ENCODE data around the gene DHRS7.

DHRS7 gene, protein sequence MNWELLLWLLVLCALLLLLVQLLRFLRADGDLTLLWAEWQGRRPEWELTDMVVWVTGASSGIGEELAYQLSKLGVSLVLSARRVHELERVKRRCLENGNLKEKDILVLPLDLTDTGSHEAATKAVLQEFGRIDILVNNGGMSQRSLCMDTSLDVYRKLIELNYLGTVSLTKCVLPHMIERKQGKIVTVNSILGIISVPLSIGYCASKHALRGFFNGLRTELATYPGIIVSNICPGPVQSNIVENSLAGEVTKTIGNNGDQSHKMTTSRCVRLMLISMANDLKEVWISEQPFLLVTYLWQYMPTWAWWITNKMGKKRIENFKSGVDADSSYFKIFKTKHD

DNA sequence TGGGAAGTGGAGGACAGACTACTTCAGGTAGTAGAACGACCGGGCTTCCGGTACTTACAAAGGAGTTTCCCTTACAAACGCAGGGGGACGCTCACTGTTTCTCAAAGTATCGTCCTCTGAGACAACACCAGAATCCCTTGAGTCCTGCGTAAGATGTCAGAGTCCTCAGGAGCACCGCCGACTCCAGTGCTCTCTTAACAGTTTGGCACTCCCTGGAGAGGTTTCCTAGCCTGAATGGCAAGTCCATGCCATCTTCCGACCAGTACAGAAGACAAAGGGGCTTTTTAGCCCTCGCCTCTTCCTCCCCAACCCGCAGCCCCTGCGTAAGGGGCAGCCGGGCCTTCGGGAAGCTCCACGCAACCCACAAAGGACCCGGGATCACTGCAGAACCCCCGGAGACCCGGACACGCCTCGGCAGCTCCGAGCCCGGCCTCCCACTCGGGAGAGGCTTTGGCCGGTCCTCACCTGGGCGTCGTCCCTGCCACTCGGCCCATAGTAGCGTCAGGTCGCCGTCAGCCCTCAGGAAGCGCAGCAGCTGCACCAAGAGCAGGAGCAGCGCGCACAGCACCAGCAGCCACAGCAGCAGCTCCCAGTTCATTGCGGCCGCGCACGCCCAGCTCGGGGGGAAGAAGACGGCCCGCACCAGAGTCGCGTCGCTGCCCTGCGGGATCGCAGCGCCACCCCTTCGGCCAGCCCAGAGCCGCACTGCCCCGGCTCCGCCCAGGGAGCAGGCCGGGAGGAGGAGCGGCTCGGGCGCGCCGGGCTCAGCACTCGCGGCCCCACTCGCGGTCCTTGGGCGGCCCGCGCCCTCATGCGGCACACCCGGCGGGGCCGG, at the start of gene DHRS7:
Gene DHRS7 (minus strand): TSS at position 687 of the 835 bp plus-strand sequence. CDS start 89 bp downstream, at position 598.
- DNase-seq = peak; percentile 75

DNA sequence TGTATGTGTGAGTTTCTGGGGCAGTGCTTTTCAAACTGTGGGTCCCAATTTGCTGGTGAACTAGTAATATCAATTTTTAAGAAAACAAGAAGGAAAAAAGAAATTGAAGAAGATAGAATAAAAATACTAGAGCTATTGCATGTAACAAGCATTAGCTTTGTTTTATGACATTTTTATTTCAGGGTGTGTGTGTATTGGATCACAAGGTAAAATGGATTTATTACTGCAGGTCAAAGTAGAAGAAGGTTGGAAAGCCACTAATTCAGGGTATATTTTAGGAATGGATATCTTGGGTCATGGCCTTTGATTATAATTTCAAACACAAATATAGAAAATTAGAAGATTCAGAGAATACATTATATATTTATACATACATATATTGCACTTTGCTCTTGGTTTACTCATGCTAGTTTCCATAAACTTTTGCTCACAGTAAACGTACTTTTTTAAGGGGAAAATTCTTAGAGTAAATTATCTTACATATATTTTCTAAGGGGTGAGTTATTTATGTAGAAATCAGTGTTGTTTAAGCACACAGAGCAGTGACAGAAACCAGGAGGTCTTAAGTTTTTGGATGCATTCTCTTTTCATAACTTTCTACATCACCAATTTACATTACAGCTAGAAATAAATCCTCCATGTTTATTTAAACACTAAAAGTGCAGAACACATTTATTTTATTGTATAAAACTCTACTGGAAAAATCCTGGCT, 49.4 kb upstream of the DHRS7 start:
- DNase-seq = no peak

DNA sequence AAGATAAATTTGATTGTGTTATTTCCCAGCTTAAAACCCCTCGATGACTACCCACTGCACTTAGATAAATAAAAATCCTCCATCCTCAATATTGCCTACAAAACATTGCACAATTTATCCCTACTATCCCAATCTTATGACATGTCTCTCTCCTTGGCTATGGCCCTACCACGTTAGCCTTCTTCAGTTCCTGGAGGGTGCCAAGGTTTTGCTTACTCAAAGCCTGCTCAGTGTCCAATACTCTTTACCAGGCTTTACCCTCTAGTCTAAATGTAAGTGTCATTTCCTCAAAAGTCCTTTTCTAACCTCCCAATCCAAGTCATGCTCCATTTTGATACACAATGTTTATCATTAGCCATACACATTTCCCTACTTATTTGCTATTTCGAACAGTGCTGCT, 48.8 kb upstream of the DHRS7 start:
- no peak for DNase-seq

DNA sequence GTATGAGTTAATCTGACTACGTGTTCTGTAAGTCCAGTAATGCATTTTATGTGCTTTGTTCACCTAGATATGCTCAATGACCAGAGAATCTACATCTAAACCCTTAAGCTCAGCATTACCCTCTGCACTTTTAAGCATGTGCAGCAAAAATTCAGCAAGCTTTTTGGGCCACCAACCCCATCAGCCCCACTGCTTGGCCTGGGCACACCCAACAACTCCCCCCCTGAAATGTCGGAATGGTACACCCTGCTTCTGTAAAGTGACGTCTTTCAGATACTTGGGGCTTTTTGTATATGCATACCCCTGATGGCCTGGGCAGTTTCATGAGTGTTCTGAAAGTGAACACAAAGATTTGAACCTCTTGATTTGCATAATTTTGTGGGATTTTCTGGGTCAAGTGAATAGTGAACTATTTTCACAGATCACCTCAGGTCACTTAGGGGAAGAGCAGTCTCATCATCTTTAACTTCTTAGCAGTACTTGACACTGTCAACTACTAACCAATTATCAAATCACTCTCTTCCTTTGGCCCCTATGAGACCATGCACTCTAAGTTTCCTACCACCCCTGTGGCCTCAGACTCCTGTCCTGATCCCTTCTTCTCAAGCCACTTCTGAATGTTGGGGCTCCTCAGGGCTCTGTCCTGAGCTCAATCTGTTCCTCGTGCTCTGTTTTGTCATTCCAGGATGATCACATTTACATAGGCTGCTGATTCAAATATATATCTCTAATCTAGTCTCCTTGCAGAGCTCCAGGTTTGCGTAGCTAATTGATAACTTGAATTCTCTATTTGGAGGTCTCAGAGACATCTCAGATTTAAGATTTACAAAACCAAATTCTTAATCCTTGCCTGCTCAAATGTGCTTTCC, 47.5 kb upstream of the DHRS7 start:
- no peak for DNase-seq

DNA sequence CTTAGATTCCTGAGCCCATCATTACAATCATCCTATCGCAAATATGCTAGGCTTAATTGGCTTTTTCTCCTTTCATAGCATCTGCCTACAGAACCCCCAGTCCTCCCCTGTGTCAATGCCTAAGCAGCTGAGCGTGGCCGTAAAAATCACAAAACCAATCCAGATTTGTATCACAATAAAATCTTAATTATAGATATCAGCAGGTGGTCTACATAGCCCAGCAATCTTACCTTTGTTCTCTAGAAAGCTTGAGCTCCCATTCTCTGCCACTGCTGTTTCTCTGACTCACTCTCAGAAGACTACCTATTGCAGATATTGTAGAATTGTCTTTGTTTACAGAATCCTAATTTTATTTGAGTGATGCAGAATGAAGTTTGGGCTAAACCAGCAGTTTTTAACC, 46.0 kb upstream of the DHRS7 start:
- no peak for DNase-seq

DNA sequence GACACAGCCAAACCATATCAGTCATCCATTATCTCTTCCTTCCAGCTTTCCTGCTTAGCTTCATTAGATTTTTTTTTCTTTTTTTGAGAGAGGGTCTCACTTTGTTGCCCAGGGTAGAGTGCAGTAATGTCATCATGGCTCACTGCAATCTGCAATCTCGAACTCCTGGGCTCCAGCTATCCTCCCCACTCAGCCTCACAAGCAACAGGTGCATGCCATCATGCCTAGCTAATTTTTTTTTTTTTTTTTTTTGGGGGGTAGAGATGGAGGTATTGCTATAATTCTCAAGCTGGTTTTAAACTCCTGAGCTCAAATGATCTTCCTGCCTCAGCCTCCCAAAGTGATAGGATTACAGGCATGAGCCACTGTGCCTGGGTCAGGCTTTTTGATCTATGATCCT, 45.5 kb upstream of the DHRS7 start:
- DNase-seq = no peak

DNA sequence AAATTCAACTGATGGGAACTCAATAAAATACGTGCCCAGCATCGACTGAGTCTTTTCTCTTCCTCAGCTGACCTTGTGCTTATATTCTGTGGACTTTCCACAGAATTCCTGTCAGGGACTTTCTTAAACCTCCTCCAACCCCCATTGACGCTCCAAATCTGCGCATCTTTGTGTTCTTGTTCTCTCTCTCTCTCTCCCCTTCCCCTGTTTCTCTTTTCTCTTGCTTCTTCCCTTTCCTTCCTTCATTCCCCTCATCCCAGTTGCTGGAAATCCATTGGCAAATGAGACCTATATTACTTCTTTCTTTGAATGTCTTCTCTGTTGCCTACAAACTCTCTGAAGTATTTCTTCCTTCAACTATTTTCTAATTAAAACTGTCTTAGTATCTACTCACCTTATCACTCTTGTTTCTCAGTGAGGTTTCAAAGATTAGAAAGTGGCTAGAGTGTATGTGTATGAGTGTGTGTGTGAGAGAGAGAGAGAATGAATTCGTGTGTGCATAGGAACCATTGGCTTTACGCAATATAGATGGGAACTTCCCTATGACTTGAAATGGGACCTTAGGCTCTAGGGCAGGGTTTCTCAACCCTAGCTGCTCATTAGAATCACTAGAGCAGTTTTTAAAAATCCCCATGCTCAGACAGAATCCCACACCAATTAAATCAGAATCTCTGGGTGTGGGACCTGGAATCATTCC, 41.8 kb upstream of the DHRS7 start:
- DNase-seq = no peak

DNA sequence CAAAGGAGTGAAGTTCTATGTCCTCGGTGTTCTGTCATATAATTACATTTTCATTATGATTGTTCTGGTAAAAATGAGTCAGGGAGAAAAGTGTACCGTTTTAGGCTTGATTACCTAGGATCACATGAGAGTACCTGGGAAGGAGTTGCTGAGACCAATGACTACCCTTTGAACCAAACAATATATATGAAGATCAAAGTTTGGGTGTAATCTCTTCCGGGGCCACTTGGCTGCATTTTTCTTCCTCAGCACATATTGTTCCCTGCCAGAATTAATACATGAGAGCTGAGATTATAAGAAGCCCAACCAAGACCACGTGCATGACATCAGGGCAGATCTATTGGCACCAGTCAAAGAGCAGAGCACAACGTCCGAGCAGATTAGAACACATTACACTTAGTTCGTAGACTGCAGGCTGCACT, 41.1 kb upstream of the DHRS7 start:
- DNase-seq = no peak

DNA sequence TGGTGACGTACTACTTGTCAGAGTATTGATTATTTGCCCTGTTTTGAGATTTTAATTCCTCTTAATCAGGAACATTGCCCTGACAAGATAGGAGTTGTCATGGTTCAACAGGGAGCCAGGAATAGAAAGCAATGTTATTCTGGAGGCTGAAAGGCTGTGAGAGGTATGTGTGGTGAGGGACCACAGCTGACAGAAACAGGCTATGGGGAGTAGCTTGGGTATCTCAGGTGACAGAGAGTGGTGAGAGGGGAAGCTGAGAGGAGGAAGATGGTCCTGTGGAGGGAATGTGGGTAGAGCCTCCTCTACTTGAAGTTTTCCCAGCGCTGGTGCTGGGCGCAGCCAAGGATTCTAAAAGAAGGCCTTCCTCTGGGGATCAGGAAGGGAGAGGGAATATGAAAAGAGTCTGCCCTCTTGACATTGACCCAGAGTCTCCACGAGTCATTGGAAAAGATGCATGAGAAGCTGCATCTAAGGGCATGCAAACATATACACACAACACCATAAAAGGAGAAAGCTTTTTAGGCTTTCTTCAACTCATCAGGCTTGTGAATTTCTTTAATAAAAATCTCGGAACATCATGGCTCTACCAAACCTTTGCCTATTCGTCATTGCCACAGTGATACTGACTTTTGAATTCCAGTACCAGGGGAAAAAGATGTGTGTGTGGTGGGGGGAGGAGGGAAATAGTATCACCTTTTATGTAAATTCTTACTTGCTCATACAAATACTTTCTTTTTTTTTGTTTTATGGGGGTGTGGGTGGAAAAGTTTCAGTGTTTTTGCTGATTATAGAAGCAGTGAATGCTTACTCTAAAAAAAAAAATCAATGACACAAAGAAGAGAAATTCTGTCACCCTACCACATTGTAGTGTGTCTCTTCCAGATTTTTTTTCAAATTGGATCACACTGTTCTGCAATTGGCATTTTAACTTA, 39.9 kb upstream of the DHRS7 start:
- DNase-seq = no peak

DNA sequence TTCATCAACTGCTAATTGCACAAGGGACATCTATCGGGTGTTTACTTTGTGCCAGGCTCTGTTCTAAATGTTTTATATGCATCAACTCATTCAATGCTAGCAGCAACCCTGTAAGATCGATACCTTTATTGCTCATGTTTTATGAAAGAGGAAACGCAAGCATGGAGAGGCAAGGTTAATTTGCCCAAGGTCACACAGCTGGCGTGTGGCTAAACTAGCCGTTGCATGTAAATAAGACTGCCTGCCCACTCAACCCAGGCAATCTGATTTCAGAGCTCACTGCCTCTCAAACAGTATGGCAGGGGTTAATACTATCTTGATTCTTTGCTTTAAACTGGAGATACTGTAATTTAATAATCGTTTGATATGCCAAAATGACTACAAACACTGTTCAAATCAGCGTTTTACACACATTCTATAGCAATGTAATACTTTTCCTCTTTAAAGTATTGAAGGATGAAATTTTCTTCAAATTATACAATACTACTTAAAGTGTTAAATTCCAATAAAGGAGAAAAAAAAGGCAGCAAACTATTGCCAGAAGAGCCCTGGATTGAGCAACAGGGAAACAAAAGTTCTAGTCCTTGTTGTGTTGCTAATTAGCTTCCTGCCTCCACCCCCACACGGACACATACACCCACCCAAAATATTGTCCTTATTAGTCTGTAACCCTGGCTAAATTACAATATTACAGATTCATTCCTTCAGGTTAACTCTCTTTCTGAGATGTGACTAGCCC, 39.1 kb upstream of the DHRS7 start:
- DNase-seq = no peak

DNA sequence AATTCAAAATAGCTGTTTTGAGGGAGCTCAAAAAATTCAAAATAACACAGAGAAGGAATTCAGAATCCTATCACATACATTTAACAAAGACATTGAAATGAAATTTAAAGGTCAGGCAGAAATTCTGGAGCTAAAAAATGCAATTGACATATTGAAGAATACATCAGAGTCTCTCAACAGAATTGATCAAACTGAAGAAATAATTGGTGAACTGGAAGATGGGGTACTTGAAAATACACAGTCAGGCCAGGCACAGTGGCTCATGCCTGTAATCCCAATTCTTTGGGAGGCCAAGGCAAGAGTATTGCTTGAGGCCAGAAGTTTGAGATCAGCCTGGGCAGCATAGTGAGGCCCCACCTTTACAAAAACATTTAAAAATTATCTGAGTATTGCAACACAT, 34.1 kb upstream of the DHRS7 start:
- no peak for DNase-seq

DNA sequence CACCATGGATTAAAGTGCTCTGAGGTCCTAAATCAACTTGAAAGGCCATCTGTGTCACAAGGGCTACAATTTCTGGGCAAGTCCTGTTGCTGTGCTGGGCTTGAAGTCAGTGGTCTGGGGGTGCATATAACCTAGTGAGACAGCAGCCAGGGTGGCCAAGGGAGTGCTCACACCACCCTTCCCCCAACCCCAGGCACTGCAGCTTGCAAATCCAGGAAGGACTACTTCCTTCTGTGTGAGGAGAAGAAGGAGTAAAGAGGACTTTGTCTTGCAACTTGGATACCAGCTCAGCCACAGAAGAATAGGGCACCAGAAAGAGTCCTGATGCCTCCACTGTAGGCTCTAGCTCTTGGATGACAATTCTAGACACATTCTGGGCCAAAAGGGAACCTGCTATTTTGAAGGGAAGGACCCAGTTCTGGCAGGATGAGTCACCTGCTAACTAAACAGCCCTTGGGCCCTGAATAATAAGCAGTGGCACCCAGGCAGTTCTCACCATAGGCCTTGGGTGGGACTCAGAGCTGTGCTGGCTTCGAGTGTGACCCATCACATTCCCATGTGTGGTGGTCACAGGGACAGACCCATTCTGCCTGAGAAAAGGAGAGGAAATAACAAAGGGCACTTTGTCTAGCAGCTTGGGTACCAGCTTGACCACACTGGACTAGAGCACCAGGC, 32.6 kb upstream of the DHRS7 start:
- DNase-seq = no peak

DNA sequence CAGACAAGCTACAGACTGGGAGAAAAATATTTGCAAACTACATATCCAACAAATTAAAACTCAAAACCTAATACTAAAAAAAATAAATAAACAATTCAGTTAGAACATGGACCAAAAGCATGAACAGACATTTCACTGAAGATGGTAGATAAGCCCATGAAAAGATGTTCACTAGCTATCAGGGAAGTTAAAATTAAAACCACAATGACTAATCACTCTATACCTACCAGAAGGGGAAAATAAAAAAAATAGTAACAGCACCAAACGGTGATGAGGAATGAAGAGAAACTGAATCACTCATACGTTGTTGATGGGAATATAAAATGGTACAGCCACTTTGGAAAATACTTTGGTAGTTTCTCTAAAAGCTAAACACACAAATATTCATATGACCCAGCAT, 31.1 kb upstream of the DHRS7 start:
- no peak for DNase-seq

DNA sequence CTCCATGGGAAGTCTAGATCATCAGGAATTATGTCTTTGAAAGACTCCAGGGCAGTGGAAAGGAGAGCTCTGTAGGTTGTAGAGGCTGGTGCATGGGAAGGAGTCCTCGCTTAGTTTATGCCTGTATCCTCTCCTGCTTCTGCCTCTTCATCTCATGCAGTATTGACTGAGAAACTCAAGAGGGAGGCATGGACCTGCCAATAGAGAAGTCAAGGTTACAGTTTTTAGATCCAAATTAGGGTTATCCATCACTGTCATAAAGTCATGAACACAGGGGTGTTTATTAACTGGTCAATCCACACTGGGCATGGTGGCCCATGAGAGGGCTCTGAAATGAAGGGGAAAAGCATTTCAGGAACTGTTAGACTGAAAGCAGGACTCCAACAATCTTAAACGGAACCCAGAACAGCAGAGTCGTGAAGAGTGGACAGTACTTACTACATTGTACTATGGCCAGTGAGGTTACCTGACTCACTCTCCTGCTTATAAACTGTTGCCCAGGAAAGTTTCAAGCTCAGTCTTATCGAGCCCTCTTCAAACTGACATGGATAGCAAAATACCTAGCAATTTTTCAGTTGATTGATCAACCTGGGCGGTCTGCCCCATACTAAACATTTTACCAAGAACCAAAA, 30.1 kb upstream of the DHRS7 start:
- no peak for DNase-seq

DNA sequence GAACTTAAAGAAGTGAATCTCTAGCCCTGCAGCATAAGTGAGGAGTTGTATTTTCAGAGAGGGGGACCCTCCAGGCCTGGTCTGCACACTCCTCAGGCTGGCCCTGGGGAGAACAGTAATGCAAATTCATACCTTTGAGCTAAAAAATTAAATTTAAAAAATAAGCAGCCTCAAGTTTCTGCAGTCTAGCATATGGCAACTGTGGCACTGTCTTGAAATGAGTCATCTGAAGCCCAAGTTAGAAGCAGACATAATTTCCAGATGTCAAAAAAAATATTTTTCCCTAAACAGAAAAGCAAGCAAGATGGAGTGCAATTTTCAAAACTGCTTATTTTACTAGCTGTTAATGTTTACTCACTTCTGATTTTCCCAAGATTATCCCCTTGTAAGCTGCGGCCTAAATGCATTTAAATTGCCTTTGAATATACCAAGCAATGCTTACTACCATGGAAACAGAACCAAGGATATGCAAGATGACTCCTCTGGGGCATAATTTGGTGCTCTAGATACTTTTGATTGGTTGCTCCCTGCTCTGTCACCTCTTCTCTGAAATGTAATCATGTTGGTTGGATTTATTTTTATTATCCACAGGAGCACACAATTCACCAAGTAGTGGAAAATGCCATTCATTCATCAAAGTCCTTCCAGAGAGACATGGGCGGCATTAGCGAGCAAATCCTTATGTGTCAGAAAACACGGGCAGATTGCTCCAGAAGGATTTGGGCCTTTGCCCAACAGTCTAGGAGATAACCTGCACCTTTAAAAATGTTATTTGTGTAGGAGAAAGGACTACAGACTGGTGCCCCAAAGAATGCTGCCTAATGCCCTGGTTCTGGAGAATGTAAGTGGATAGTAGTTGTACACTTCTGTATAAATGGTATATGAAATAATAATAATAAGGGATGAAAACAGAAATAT, 25.0 kb upstream of the DHRS7 start:
- DNase-seq = no peak

DNA sequence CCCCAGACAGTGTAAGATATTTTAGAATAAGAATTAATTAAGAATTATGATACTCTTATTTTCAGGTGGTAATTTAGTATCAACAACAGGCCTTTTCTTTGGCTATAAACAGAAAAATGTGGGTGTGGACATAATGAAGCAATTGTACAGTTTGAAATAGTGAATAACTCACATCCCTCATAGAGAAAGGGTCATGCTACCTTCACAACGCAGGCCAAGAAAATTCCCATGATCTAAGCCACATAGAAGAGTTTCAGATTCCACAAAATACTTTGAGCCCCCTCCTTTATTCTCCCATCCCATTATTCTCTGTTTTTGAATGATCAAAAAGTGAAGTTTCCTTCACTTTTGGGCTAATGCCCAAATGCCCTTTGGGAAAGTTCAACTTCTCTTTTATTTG, 23.5 kb upstream of the DHRS7 start:
- no peak for DNase-seq

DNA sequence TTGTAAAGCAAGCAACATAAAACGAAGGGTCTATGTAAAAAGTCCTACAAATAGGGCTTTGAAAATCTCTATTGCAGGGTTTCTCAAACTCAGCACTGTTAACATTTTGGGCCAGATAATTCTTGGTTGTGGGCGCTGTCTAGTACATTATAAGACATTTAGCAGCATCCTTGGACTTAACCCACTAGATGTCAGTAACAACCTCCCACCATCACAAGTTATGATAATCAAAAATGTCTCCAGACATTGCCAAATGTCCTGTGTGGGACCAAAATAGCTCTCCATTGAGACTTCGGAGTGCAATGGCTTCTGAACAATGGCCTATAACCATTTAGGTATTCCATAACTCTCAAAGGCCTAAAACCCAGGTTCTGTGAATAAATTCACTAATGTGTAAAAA, 22.9 kb upstream of the DHRS7 start:
- no peak for DNase-seq
